ENCODE data around the gene TWIST2.

- TF ChIP-seq CTCF (IDR thresholded peaks at IDR 0.05) (no peak), POLR2A (IDR thresholded peaks at IDR 0.05) (no peak)
Measured at GRCh38 chr2:238866656-238867277, 18.9 kb downstream of the TWIST2 start.
